HepG2 (cell line): ENCODE results near the gene SPTBN2. TPM values are rescaled to one million over a fixed set of nuclear protein-coding genes. Genes with fewer than 3 reads are reported as not detected.

Source experiments
- CREB1 ChIP-seq, 2 experiments: fragments of 450-650 bp in 1 of 2; IDR thresholded peaks; 2 replicates each; pipeline ENCODE4 v1.6.1; 2016 to 2017; ENCODE audit warnings: control low read depth in 1 of 2, mild to moderate bottlenecking in 1 of 2, missing compliant biosample characterization in 1 of 2, missing genetic modification characterization in 1 of 2
- CREM ChIP-seq, 2 experiments: sonication (generic) in 1 of 2; formaldehyde crosslinking in 1 of 2; IDR thresholded peaks; 2 replicates each; pipeline versions ENCODE4 v1.4.0 to v1.6.1; 2016 to 2020; ENCODE audit warnings: antibody characterized with exemption in 1 of 2, mild to moderate bottlenecking in 1 of 2, missing genetic modification reagents in 1 of 2
- FOXC1 ChIP-seq: sonication (generic); formaldehyde crosslinking; IDR thresholded peaks from 2 replicates; pipeline ENCODE4 v1.8.0; 2022; ENCODE audit warnings: mild to moderate bottlenecking, missing genetic modification reagents, borderline replicate concordance
- KAT8 ChIP-seq: IDR thresholded peaks from 2 replicates; pipeline ENCODE4 v1.6.1; 2016; ENCODE audit warnings: missing genetic modification reagents, missing compliant biosample characterization
- MTA3 ChIP-seq: sonication (generic); formaldehyde crosslinking; IDR thresholded peaks from 2 replicates; pipeline ENCODE4 v1.4.0; 2020; ENCODE audit warnings: missing genetic modification reagents
- NAIF1 ChIP-seq: sonication (generic); formaldehyde crosslinking; IDR thresholded peaks from 2 replicates; pipeline ENCODE4 v1.5.0; 2020; ENCODE audit warnings: mild to moderate bottlenecking, missing genetic modification reagents, borderline replicate concordance
- RARG ChIP-seq: sonication (generic); formaldehyde crosslinking; IDR thresholded peaks from 2 replicates; pipeline ENCODE4 v1.4.0; 2020; ENCODE audit warnings: low read depth, mild to moderate bottlenecking, missing genetic modification reagents
- RFXANK ChIP-seq: IDR thresholded peaks from 2 replicates; pipeline ENCODE4 v1.6.1; 2016
- SATB2 ChIP-seq: sonication (generic); formaldehyde crosslinking; IDR thresholded peaks from 2 replicates; pipeline ENCODE4 v1.5.0; 2020; ENCODE audit warnings: missing genetic modification reagents
- SIX4 ChIP-seq: sonication (generic); formaldehyde crosslinking; IDR thresholded peaks from 2 replicates; pipeline ENCODE4 v1.4.0; 2020; ENCODE audit warnings: missing genetic modification reagents
- ZNF329 ChIP-seq: sonication (generic); formaldehyde crosslinking; IDR thresholded peaks from 2 replicates; pipeline ENCODE4 v1.9.0; 2021; ENCODE audit warnings: low read depth, mild to moderate bottlenecking, missing genetic modification reagents
- ZNF503 ChIP-seq: sonication (generic); formaldehyde crosslinking; IDR thresholded peaks from 2 replicates; pipeline ENCODE4 v1.4.0; 2020; ENCODE audit warnings: missing genetic modification reagents
- ZNF616 ChIP-seq: sonication (generic); formaldehyde crosslinking; IDR thresholded peaks from 2 replicates; pipeline ENCODE4 v1.5.0; 2020; ENCODE audit warnings: low read depth, mild to moderate bottlenecking, missing genetic modification reagents
- ZNF776 ChIP-seq: sonication (generic); formaldehyde crosslinking; IDR thresholded peaks from 2 replicates; pipeline ENCODE4 v1.4.0; 2020; ENCODE audit warnings: mild to moderate bottlenecking, missing genetic modification reagents
- ZSCAN21 ChIP-seq: sonication (generic); formaldehyde crosslinking; IDR thresholded peaks from 2 replicates; pipeline ENCODE4 v1.8.0; 2022; ENCODE audit warnings: mild to moderate bottlenecking, missing genetic modification reagents, moderate library complexity, borderline replicate concordance
- polyA plus RNA-seq, 8 experiments: library from polyadenylated mRNA; depleted of rRNA in 3 of 8; stranded (reverse) in 7 of 8; unstranded in 1 of 8; fragments of >200 nt; fragmentation: Illumina TruSeq in 4 of 8; extraction: Trizol in 4 of 8; gene quantifications; 2 replicates each; pipeline versions ENCODE4 v1.2.1 to v1.2.3, GENCODE V29; 2011 to 2016; ENCODE audit warnings: low read depth in 4 of 8, missing spikeins in 1 of 8, mixed read lengths in 1 of 8; ENCODE audit not compliant: insufficient read depth in 1 of 8
- total RNA-seq, 5 experiments: library from RNA; depleted of rRNA; stranded (reverse); fragments of >200 nt; fragmentation: Illumina TruSeq; extraction: Trizol; gene quantifications; 2 replicates each; pipeline ENCODE4 v1.2.3, GENCODE V29; 2016; ENCODE audit warnings: low read depth in 1 of 5
- TF ChIP-seq, protein P1 (sequence below): IDR thresholded peaks from 2 replicates; pipeline ENCODE4 v1.6.1; 2016; ENCODE audit warnings: mild to moderate bottlenecking
- TF ChIP-seq, protein P2 (sequence below): sonication (generic); formaldehyde crosslinking; conservative IDR thresholded peaks from 2 replicates; pipeline ENCODE4 v1.8.1; 2023; ENCODE audit warnings: missing genetic modification reagents
- TF ChIP-seq, protein P3 (sequence below): IDR thresholded peaks from 2 replicates; pipeline ENCODE4 v1.6.1; 2012; ENCODE audit warnings: low read depth, low read length, improper control_type of control experiment
- TF ChIP-seq, protein P4 (sequence below): sonication (generic); formaldehyde crosslinking; IDR thresholded peaks from 2 replicates; pipeline ENCODE4 v1.5.1; 2020; ENCODE audit warnings: mild to moderate bottlenecking, missing genetic modification reagents, moderate library complexity

The SPTBN2 gene
- total and polyA plus RNA-seq, 2 of the 13 experiments (the other 11 are each of a cell fraction or from before 2014, with no cell fraction given) = 0.65 to 4.0 TPM

DNA sequence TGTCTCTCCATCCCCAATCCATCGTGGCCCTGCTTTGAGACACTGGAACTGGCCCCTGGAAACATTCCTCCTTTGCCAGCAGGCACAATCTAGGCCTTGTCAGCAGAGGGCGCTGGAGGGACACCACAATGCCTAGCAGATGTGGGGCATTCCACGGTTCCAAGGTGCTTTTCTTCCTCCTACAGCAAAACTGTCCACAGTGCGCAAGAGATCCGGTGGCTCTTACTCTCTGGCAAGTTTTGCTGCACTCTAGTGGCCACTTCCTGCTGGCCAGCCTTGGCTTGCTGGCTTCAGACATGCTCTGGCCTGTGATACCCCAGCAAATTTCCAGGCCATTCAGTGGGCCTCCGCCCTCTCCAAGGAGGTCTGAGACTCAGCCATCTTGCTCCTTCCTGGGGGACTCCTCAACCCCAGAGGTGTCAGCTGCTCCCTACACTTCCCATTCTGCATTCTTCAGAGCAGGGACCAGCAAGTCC, 34.2 kb downstream of the SPTBN2 start (continued):
- no peak for TF ChIP-seq ZNF776 (CRISPR knock-in tag)
- TF ChIP-seq RFXANK = no peak
- TF ChIP-seq MTA3 (CRISPR knock-in tag) = no peak
- TF ChIP-seq CREM (IDR thresholded peaks at IDR 0.05) = no peak
- no peak for TF ChIP-seq CREM (CRISPR knock-in tag; IDR thresholded peaks at IDR 0.05)
- TF ChIP-seq, protein P1, sequence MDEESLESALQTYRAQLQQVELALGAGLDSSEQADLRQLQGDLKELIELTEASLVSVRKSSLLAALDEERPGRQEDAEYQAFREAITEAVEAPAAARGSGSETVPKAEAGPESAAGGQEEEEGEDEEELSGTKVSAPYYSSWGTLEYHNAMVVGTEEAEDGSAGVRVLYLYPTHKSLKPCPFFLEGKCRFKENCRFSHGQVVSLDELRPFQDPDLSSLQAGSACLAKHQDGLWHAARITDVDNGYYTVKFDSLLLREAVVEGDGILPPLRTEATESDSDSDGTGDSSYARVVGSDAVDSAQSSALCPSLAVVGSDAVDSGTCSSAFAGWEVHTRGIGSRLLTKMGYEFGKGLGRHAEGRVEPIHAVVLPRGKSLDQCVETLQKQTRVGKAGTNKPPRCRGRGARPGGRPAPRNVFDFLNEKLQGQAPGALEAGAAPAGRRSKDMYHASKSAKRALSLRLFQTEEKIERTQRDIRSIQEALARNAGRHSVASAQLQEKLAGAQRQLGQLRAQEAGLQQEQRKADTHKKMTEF (CRISPR knock-in tag) = peak; percentile 51; the same call in 1 of the 2 replicates
- TF ChIP-seq, protein P2, sequence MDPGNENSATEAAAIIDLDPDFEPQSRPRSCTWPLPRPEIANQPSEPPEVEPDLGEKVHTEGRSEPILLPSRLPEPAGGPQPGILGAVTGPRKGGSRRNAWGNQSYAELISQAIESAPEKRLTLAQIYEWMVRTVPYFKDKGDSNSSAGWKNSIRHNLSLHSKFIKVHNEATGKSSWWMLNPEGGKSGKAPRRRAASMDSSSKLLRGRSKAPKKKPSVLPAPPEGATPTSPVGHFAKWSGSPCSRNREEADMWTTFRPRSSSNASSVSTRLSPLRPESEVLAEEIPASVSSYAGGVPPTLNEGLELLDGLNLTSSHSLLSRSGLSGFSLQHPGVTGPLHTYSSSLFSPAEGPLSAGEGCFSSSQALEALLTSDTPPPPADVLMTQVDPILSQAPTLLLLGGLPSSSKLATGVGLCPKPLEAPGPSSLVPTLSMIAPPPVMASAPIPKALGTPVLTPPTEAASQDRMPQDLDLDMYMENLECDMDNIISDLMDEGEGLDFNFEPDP = no peak
- TF ChIP-seq, protein P3, sequence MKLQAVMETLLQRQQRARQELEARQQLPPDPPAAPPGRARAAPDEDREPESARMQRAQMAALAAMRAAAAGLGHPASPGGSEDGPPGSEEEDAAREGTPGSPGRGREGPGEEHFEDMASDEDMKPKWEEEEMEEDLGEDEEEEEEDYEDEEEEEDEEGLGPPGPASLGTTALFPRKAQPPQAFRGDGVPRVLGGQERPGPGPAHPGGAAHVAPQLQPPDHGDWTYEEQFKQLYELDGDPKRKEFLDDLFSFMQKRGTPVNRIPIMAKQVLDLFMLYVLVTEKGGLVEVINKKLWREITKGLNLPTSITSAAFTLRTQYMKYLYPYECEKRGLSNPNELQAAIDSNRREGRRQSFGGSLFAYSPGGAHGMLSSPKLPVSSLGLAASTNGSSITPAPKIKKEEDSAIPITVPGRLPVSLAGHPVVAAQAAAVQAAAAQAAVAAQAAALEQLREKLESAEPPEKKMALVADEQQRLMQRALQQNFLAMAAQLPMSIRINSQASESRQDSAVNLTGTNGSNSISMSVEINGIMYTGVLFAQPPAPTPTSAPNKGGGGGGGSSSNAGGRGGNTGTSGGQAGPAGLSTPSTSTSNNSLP = peak; percentile 48; the same call in 1 of the 2 replicates
- TF ChIP-seq, protein P4, sequence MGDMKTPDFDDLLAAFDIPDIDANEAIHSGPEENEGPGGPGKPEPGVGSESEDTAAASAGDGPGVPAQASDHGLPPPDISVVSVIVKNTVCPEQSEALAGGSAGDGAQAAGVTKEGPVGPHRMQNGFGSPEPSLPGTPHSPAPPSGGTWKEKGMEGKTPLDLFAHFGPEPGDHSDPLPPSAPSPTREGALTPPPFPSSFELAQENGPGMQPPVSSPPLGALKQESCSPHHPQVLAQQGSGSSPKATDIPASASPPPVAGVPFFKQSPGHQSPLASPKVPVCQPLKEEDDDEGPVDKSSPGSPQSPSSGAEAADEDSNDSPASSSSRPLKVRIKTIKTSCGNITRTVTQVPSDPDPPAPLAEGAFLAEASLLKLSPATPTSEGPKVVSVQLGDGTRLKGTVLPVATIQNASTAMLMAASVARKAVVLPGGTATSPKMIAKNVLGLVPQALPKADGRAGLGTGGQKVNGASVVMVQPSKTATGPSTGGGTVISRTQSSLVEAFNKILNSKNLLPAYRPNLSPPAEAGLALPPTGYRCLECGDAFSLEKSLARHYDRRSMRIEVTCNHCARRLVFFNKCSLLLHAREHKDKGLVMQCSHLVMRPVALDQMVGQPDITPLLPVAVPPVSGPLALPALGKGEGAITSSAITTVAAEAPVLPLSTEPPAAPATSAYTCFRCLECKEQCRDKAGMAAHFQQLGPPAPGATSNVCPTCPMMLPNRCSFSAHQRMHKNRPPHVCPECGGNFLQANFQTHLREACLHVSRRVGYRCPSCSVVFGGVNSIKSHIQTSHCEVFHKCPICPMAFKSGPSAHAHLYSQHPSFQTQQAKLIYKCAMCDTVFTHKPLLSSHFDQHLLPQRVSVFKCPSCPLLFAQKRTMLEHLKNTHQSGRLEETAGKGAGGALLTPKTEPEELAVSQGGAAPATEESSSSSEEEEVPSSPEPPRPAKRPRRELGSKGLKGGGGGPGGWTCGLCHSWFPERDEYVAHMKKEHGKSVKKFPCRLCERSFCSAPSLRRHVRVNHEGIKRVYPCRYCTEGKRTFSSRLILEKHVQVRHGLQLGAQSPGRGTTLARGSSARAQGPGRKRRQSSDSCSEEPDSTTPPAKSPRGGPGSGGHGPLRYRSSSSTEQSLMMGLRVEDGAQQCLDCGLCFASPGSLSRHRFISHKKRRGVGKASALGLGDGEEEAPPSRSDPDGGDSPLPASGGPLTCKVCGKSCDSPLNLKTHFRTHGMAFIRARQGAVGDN = peak; percentile 64
- TF ChIP-seq SATB2 = no peak
- no peak for TF ChIP-seq ZNF616 (CRISPR knock-in tag)
- peak; percentile 63 for TF ChIP-seq KAT8 (CRISPR knock-in tag)
- TF ChIP-seq FOXC1 (CRISPR knock-in tag) = no peak
- TF ChIP-seq ZNF329 = no peak
- peak; percentile 72; the same call in 1 of the 2 replicates for TF ChIP-seq ZSCAN21 (CRISPR knock-in tag)
- TF ChIP-seq RARG (CRISPR knock-in tag) = no peak
- TF ChIP-seq CREB1 (IDR thresholded peaks at IDR 0.05) = no peak
- TF ChIP-seq CREB1 (CRISPR knock-in tag; IDR thresholded peaks at IDR 0.05) = no peak
- TF ChIP-seq NAIF1 = no peak
- no peak for TF ChIP-seq ZNF503 (CRISPR knock-in tag)
- no peak for TF ChIP-seq SIX4
